Liver (tissue), 3 donors: ENCODE results near the gene CRISP3.

Experiments
- CTCF ChIP-seq: fragments of 150-350 bp; IDR thresholded peaks from 2 replicates; pipeline ENCODE4 v1.5.1; 2017; ENCODE audit warnings: improper control_type of control experiment, low read depth, low read length; ENCODE audit not compliant: missing input control
- EGR1 ChIP-seq, 2 donors: IDR thresholded peaks; 2 replicates each; pipeline ENCODE4 v1.6.1; 2016 to 2018; ENCODE audit warnings: antibody characterized with exemption in 2 of 2, low read depth in 2 of 2
- GABPA ChIP-seq, 2 donors: IDR thresholded peaks in 1 of 2; conservative IDR thresholded peaks in 1 of 2; 2 replicates each; pipeline ENCODE4 v1.6.1; 2016; ENCODE audit warnings: antibody characterized with exemption in 2 of 2, mild to moderate bottlenecking in 1 of 2, moderate library complexity in 1 of 2
- JUND ChIP-seq, 2 donors: IDR thresholded peaks; 2 replicates each; pipeline ENCODE4 v1.6.1; 2016; ENCODE audit warnings: antibody characterized with exemption in 2 of 2
- REST ChIP-seq: IDR thresholded peaks from 2 replicates; pipeline ENCODE4 v1.6.1; 2016; ENCODE audit warnings: antibody characterized with exemption, mild to moderate bottlenecking
- TAF1 ChIP-seq: conservative IDR thresholded peaks from 2 replicates; pipeline ENCODE4 v1.6.1; 2016; ENCODE audit warnings: antibody characterized with exemption, mild to moderate bottlenecking
- donor health status: healthy.
- donor health status: healthy.

- TF ChIP-seq CTCF = no peak
- TF ChIP-seq REST = no peak
- TF ChIP-seq EGR1 (IDR thresholded peaks at IDR 0.05; ENCODE audit: low read depth in 2 of 2) = no peak
- no peak for TF ChIP-seq TAF1
- no peak for TF ChIP-seq JUND (IDR thresholded peaks at IDR 0.05)
- TF ChIP-seq GABPA (IDR thresholded peaks at IDR 0.05 in 1 of 2, conservative IDR thresholded peaks at IDR 0.05 in 1 of 2) = no peak
Observed at GRCh38 chr6:49775043-49775442, 30.9 kb upstream of the CRISP3 start.
